ENCODE results near the gene NPHP3.

GRCh38 chr3:132675408-132675807 lies 46.8 kb downstream of the NPHP3 start:
- TF ChIP-seq CTCF (IDR thresholded peaks at IDR 0.05) (no peak), POLR2A (IDR thresholded peaks at IDR 0.05) (no peak), POLR2AphosphoS5 (IDR thresholded peaks at IDR 0.05) (no peak), EP300 (IDR thresholded peaks at IDR 0.05) (no peak)
